ENCODE measurements around the gene RNF44. TPM values are rescaled to one million over a fixed set of nuclear protein-coding genes. Genes with fewer than 3 reads are reported as not detected.

The RNF44 gene
- total RNA-seq, 3 donors from 2014 or later (not counting 1 experiment from before 2014, with no cell fraction given) = 297 to 394 (median 359) TPM

DNA sequence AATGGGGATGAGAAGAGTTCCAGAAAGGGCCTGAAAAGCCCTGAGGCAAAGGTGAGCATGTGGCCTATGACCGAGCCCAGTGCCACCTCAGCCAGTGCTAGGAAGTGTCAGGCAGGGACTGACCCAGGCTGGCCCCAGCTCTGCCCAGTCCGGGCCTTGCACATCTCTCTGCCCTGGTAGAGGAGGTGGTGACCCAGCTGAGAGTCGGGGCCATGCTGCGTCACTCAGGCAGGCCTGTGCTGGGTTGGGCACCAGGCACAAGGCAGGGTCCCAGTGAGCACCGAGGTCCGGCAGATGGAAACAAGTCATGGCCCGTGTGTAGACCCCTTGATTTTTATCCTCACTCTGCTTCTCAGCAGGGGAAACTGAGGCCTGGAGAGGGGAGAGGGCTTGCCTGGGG, 12.7 kb upstream of the RNF44 start:
- WGBS (ENCODE audit: insufficient coverage) = 88% methylated on average over 7 of the region's 7 CpGs
- Mint-ChIP-seq H3K4me1 (peaks cover 10 to 11% of the 10 kb centered on the region in 2 donors), H3K27ac (no peak overlapping the region), H3K4me3 (no peak overlapping the region), H3K9me3 (no peaks in the 10 kb centered on the region), H3K27me3 (ENCODE audit: low read depth in 2 of 2) (peaks cover 0 to 5% of the 10 kb centered on the region in 2 donors), H3K36me3 (no peaks in the 10 kb centered on the region)
- ATAC-seq (no peak), DNase-seq (no peak)
- Histone ChIP-seq H3K27me3 (ENCODE audit: control insufficient read depth, insufficient read depth, low read length) (no peaks in the 10 kb centered on the region), H3K4me1 (ENCODE audit: control insufficient read depth, insufficient read depth, low read length) (peaks cover 22% of the 10 kb centered on the region), H3K4me3 (ENCODE audit: low read length) (no peak overlapping the region), H3K36me3 (ENCODE audit: control insufficient read depth, insufficient read depth, low read length) (no peaks in the 10 kb centered on the region), H3K27ac (ENCODE audit: low read length) (no peak overlapping the region), H3K9me3 (ENCODE audit: control insufficient read depth, insufficient read depth, low read length) (no peaks in the 10 kb centered on the region)
- intact Hi-C loops (cut with micrococcal nuclease) = no loop called here
- TF ChIP-seq, protein P1, sequence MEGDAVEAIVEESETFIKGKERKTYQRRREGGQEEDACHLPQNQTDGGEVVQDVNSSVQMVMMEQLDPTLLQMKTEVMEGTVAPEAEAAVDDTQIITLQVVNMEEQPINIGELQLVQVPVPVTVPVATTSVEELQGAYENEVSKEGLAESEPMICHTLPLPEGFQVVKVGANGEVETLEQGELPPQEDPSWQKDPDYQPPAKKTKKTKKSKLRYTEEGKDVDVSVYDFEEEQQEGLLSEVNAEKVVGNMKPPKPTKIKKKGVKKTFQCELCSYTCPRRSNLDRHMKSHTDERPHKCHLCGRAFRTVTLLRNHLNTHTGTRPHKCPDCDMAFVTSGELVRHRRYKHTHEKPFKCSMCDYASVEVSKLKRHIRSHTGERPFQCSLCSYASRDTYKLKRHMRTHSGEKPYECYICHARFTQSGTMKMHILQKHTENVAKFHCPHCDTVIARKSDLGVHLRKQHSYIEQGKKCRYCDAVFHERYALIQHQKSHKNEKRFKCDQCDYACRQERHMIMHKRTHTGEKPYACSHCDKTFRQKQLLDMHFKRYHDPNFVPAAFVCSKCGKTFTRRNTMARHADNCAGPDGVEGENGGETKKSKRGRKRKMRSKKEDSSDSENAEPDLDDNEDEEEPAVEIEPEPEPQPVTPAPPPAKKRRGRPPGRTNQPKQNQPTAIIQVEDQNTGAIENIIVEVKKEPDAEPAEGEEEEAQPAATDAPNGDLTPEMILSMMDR (IDR thresholded peaks at IDR 0.05) = no peak

DNA sequence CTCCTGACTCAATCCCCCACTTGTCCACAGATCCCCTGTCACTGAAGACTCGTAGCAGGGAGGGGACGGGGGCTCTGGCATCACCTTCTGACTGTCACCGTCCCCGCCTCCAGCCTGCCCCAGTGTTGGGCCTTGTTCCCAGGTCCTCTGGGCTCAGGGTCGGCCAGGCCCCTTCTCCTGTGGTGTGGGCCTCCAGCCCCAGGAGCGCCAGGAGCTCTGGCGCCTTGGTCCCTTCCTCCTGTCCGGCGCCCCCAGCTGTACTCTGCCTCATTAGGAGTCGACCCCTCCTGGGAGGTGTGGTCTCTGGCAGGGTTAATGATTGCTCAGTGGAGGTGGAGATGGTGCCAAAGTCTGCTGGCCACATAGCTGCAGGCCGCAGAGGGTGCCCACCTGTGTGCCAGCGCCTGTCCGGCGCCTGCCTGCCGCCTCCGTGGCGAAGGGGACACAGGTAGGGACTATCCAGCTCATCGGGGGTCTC, 11.8 kb upstream of the RNF44 start, which contains the start of gene CDHR2:
Gene CDHR2, plus strand, starts transcription at position 376 of the 478 bp plus-strand sequence. CDS start 16,011 bp downstream, outside the sequence.
- no peak within 1 kb of the TSS for H3K27ac ChIP-seq (ENCODE audit: low read length)
- H3K27me3 ChIP-seq (ENCODE audit: control insufficient read depth, insufficient read depth, low read length) = no peaks in the 10 kb centered on the region
- H3K4me3 ChIP-seq (ENCODE audit: low read length) = no peak within 1 kb of the TSS
- ATAC-seq (no peak), DNase-seq (no peak)
- peak within 1 kb of the TSS in 1 of 2 donors; percentile 36 for H3K27ac Mint-ChIP-seq
- intact Hi-C loops (cut with micrococcal nuclease) = no loop called here
- no peaks in the 10 kb centered on the region for H3K36me3 ChIP-seq (ENCODE audit: control insufficient read depth, insufficient read depth, low read length)
- H3K36me3 Mint-ChIP-seq = no peaks in the 10 kb centered on the region
- 85% methylated on average over 17 of the region's 18 CpGs for WGBS (ENCODE audit: insufficient coverage)
- TF ChIP-seq, protein P1 (IDR thresholded peaks at IDR 0.05) = no peak
- H3K9me3 Mint-ChIP-seq = no peaks in the 10 kb centered on the region
- H3K9me3 ChIP-seq (ENCODE audit: control insufficient read depth, insufficient read depth, low read length) = no peaks in the 10 kb centered on the region
- peaks cover 0 to 5% of the 10 kb centered on the region in 2 donors for H3K27me3 Mint-ChIP-seq (ENCODE audit: low read depth in 2 of 2)
- no peak within 1 kb of the TSS for H3K4me3 Mint-ChIP-seq
- peaks cover 24% of the 10 kb centered on the region for H3K4me1 ChIP-seq (ENCODE audit: control insufficient read depth, insufficient read depth, low read length)
- H3K4me1 Mint-ChIP-seq = peaks cover 10 to 15% of the 10 kb centered on the region in 2 donors

DNA sequence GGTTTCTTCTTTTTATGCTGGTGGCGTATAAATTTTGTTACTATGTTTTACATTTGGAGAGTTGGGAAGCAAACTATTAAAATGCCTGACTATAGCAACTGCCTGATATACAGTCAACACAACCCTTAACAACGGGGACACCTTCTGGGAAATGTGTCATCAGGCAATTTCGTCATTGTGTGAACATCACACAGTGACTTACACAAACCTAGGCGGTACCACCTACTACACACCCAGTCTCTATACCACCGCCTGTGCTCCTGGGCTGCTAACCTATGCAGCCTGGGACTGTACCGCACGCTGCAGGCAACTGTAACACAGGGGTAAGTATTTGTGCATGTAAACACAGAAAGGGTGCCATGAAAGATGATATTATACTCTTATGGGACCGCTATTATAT, 10.6 kb upstream of the RNF44 start:
- ATAC-seq (peak in 1 of 3 donors; percentile 13), DNase-seq (peak in 1 of 2 donors; percentile 54)
- Mint-ChIP-seq H3K27ac (peak overlapping the region in 1 of 2 donors; percentile 67), H3K27me3 (ENCODE audit: low read depth in 2 of 2) (no peaks in the 10 kb centered on the region), H3K9me3 (no peaks in the 10 kb centered on the region), H3K4me1 (peaks cover 10 to 16% of the 10 kb centered on the region in 2 donors), H3K4me3 (no peak overlapping the region), H3K36me3 (no peaks in the 10 kb centered on the region)
- H3K36me3 ChIP-seq (ENCODE audit: control insufficient read depth, insufficient read depth, low read length) = no peaks in the 10 kb centered on the region
- intact Hi-C loops (cut with micrococcal nuclease) = no loop called here
- H3K27ac ChIP-seq (ENCODE audit: low read length) = no peak overlapping the region
- no peaks in the 10 kb centered on the region for H3K27me3 ChIP-seq (ENCODE audit: control insufficient read depth, insufficient read depth, low read length)
- TF ChIP-seq, protein P1 (IDR thresholded peaks at IDR 0.05) = no peak
- peaks cover 29% of the 10 kb centered on the region for H3K4me1 ChIP-seq (ENCODE audit: control insufficient read depth, insufficient read depth, low read length)
- no peak overlapping the region for H3K4me3 ChIP-seq (ENCODE audit: low read length)
- no peaks in the 10 kb centered on the region for H3K9me3 ChIP-seq (ENCODE audit: control insufficient read depth, insufficient read depth, low read length)
- 73% methylated on average over 7 of the region's 8 CpGs for WGBS (ENCODE audit: insufficient coverage)

Data from natural killer cell (primary cell).